GM18511 (cell line): Measurements from ENCODE around the gene MTCL1.
"Not testable (repeated sequence)": the region's sequence is repeated elsewhere in the genome, so short reads cannot be mapped to it uniquely, and the experiment has no call there.

Source experiments
- ATAC-seq: cut with Tn5 transposase; IDR thresholded peaks from one replicate; pipeline ENCODE4 v1.9.1; 2021; ENCODE audit warnings: mild to moderate bottlenecking, moderate library complexity; ENCODE audit not compliant: unreplicated experiment

Gene MTCL1

GRCh38 chr18:8741532-8741931, 36.2 kb downstream of the MTCL1 start:
- no peak for ATAC-seq

- ATAC-seq, result no peak
Measured at GRCh38 chr18:8742387-8743361, 37.3 kb downstream of the MTCL1 start.

- ATAC-seq, result no peak
Measured at GRCh38 chr18:8744038-8744437, 38.7 kb downstream of the MTCL1 start.

GRCh38 chr18:8744656-8745055, 39.3 kb downstream of the MTCL1 start:
- ATAC-seq, result no peak

GRCh38 chr18:8745355-8746014, 40.1 kb downstream of the MTCL1 start:
- ATAC-seq, result no peak

- ATAC-seq, result no peak
Measured at GRCh38 chr18:8747440-8747937, 42.1 kb downstream of the MTCL1 start.

GRCh38 chr18:8749492-8749891, 44.1 kb downstream of the MTCL1 start:
- ATAC-seq, result no peak

GRCh38 chr18:8750954-8751415, 45.6 kb downstream of the MTCL1 start:
- no peak for ATAC-seq

- ATAC-seq, result no peak
Measured at GRCh38 chr18:8751692-8752091, 46.3 kb downstream of the MTCL1 start.

- no peak for ATAC-seq
Measured at GRCh38 chr18:8752329-8752728, 47.0 kb downstream of the MTCL1 start.

- peak; percentile 90 for ATAC-seq
Measured at GRCh38 chr18:8754995-8755960, 49.9 kb downstream of the MTCL1 start.

GRCh38 chr18:8756571-8756970, 51.2 kb downstream of the MTCL1 start:
- ATAC-seq, result no peak

- ATAC-seq, result no peak
Measured at GRCh38 chr18:8757396-8757997, 52.1 kb downstream of the MTCL1 start.

GRCh38 chr18:8758466-8758865, 53.1 kb downstream of the MTCL1 start:
- ATAC-seq, result no peak

GRCh38 chr18:8760984-8761383, 55.6 kb downstream of the MTCL1 start:
- no peak for ATAC-seq

- ATAC-seq, result not testable (repeated sequence)
Measured at GRCh38 chr18:8761535-8761934, 56.2 kb downstream of the MTCL1 start.

- ATAC-seq, result no peak
Measured at GRCh38 chr18:8762968-8763367, 57.6 kb downstream of the MTCL1 start.

GRCh38 chr18:8763611-8764010, 58.3 kb downstream of the MTCL1 start:
- ATAC-seq, result no peak

GRCh38 chr18:8765783-8766463, 60.6 kb downstream of the MTCL1 start:
- no peak for ATAC-seq
